Mammary epithelial cell (primary cell): ENCODE results near the gene PTPRT.

Source experiments
- EZH2 ChIP-seq: IDR thresholded peaks from 2 replicates; pipeline ENCODE4 v1.6.1; 2012; ENCODE audit warnings: low read length, inconsistent platforms, borderline replicate concordance
- TF ChIP-seq, protein P1 (sequence below), 2 donors: IDR thresholded peaks in 1 of 2; conservative IDR thresholded peaks in 1 of 2; 2 replicates each; pipeline ENCODE4 v1.5.1; 2011 to 2012; ENCODE audit warnings: inconsistent platforms in 2 of 2, low read length in 2 of 2, mild to moderate bottlenecking in 2 of 2, control low read depth in 1 of 2, low read depth in 1 of 2; ENCODE audit not compliant: insufficient read depth in 1 of 2; ENCODE audit errors: extremely low read depth in 1 of 2

- TF ChIP-seq, protein P1, sequence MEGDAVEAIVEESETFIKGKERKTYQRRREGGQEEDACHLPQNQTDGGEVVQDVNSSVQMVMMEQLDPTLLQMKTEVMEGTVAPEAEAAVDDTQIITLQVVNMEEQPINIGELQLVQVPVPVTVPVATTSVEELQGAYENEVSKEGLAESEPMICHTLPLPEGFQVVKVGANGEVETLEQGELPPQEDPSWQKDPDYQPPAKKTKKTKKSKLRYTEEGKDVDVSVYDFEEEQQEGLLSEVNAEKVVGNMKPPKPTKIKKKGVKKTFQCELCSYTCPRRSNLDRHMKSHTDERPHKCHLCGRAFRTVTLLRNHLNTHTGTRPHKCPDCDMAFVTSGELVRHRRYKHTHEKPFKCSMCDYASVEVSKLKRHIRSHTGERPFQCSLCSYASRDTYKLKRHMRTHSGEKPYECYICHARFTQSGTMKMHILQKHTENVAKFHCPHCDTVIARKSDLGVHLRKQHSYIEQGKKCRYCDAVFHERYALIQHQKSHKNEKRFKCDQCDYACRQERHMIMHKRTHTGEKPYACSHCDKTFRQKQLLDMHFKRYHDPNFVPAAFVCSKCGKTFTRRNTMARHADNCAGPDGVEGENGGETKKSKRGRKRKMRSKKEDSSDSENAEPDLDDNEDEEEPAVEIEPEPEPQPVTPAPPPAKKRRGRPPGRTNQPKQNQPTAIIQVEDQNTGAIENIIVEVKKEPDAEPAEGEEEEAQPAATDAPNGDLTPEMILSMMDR (conservative IDR thresholded peaks at IDR 0.05 in 1 of 2, IDR thresholded peaks at IDR 0.05 in 1 of 2; ENCODE audit: extremely low read depth in 1 of 2, insufficient read depth in 1 of 2, low read depth in 1 of 2, low read length in 2 of 2), result no peak
- no peak for TF ChIP-seq EZH2
Measured at GRCh38 chr20:42507874-42508273, 681.8 kb downstream of the PTPRT start.
